Measurements from ENCODE around the gene RAB3IL1. TPM values are rescaled to one million over a fixed set of nuclear protein-coding genes. Genes with fewer than 3 reads are reported as not detected.
A peak's percentile ranks its signal among the peaks of the same experiment; 100 is the strongest.

The RAB3IL1 gene
- total RNA-seq, 1 donor from 2014 or later = 0.88 TPM

DNA sequence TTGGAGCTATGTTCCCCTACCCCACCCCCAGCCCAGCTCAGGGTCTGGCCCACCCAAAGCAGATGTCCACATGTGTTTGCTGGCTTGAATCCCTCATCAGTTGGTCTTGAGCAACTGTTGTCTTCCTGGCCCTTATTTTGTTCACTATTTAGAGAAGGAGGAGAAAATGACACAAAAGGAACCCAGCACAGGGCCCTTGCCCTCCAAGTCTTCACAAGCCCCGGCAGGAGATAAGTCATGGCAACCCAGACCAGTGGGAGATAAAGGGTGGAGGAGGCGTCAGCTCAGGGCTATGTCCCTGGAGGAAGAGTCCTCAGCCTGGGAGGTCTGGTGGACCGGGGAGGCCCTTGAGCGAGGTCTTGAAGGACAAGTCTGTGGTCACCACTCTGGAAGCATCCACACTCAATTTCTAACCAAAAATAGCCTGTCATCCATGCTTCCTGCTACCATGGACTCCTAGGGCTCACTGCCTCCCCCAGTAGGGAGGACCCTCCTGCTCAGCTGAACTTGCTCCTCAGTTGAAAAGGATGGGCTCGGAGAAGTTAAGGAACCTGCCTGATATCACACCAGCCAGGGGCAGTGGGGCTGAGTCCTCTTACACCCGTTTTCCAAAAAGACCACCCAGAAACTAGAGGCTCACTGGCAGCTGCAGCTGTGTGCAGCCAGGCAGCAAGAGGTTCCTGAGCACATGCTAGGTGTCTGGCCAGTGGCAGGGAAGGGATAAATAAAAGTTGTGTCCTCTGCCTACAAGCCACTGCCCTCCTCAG, 1.8 kb upstream of the RAB3IL1 start:
- ATAC-seq = no peak

- no peak for ATAC-seq
Measured at GRCh38 chr11:61918251-61918937, 1.0 kb upstream of the RAB3IL1 start.

DNA sequence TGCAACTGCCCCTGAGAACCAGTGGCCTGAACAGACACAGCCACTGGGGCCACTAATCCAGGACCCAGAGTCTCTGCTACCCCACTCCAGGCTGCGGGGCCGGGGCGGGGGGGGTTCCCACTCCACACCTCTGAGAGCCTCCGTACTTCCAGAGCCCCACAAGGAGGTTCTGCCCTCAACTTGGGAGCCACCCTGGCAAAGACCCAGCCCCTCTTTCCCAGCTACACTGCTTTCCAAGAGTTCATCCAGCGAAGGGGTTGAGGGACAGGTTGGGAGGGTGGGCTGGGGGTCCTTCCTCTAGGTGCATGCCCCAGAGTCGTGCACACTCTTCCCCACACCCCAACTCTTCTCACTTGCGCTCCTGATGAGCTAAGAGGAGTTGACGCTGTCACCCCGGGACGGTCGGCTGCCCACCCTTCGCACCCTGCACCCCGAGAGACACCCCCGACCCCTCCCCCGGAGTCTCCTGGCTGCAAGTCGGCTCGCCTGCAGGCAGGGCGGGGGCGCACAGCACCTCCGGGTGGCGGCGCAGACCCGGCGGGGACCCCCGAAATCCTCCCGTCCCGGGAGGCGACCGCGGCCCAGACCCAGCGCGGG, 531 bp downstream of the RAB3IL1 start:
- no peak for ATAC-seq

DNA sequence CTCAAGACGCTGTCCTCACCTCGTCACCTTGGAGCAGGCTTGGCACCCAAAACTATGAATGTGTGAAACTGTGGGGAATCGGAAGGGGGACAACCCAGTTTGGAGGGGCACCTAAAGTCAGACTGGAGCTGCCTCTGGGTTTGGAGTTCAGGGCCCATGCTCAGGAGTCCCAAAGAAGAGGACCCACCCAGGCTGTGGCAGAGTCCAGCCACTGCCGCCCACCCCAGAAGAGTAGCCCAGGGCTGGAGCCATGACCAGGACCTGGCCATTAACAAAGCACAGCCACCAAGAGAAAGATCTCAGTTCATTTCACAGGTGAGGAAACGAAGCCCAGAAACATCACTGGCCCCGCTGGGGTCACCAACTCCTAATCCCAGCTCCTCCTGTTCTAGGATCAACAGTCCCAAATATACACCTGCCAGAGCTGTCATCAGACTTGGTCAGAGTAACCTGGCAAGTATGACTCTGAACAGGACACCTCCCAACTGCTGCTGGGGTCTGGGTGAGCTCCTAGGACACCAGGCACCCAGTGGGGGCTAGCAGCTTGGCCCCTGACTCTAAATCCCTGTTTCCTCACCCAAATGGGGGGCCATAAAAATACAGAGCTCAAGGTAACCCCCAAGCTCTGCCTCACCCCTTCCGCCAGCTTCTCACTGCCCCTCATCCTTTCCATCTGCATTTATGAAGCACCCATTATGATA, 2.7 kb downstream of the RAB3IL1 start:
- ATAC-seq = no peak

- ATAC-seq = no peak
Measured at GRCh38 chr11:61913699-61914395, 3.5 kb downstream of the RAB3IL1 start.

DNA sequence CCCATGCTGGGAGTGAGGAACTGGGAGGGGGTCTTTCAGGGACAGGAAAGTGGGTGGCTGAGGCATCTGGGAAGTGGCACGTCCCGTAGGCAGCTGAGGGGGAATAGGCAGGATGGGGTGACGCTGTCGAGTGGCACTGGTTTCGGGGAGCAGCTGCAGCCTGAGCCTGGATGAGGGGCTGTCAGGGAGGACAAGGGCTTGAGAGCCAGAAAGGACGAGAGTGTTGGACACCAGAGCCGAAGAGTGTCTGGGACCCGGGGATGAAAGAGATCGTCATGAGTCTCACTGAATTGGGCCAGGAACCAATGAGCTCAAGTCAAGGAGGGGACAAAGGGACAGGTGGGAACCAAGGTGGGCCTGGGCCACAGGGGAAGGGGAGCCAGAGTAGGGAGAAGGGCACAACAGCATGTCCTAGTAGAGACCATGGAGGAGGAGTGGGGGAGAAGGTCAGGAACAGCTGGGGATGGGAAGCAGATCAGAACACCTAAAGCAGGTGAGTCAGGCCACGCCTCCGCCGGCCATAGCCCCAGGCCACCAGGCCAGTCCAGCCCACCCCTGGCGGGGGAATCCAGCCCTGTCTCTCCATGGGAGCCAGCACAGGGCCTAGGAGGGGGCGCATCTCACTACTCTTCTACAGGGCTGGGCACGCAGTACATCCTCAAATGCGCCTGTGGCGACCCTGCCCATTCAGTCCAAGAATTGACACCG, 4.2 kb downstream of the RAB3IL1 start:
- no peak for ATAC-seq

DNA sequence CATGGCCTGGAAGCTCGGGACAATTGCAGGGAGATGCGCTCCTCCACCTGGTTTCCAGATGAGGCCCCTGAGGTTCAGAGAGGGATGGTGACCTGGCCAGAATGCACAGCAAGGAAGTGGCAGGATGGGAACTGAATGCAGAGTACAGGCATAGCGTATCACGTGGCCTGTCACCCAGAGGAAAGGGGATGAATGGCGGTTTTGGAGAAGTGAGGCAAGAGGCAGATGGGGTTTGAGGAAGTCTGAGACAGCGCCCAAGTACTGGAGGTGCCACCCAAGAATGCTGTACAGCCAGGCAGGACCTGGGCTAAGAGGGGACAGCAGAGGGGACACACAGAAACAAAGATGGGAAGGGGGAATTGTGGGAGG, 4.9 kb downstream of the RAB3IL1 start:
- ATAC-seq = no peak

DNA sequence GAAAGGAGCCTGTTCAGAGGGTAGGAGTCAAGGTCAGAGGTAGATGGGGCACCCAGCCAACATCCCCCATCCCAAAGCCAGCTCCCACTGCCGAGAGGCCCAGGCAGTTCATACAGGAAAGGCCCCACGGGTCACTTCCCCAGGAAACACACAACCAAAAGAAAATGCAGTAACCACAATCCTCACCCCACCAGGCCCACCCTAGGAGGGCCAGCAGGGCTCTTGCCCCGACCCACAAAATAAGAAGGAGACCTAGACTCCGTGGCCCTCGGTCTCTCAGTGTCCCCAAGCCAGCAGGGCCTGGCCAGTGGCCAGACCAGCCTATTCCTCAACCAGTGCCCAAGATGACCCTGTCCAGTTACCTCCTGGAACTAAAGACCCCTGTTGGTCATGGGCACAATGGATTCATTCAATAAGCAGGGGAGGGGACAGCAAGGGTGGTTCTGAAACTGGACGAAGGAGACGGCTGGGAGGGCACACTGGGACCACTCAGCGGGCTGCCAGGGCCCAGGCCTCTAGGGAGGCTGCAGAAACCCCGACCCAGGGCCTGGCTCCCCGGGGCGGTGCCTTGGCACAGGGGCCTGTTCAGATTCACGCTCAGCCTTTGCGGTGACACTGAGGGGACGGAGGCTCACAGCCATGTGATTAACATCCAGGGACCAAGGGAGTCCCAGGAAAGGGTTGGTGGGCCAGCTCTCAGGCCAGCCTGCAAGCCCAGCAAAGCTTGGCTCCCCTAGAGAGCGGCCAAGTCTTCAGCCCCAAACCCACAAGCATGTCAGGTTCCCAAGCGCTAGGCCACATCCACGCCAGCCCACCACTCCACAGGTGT, 5.5 kb downstream of the RAB3IL1 start:
- ATAC-seq = no peak

- ATAC-seq = no peak
Measured at GRCh38 chr11:61911128-61911700, 6.2 kb downstream of the RAB3IL1 start.

DNA sequence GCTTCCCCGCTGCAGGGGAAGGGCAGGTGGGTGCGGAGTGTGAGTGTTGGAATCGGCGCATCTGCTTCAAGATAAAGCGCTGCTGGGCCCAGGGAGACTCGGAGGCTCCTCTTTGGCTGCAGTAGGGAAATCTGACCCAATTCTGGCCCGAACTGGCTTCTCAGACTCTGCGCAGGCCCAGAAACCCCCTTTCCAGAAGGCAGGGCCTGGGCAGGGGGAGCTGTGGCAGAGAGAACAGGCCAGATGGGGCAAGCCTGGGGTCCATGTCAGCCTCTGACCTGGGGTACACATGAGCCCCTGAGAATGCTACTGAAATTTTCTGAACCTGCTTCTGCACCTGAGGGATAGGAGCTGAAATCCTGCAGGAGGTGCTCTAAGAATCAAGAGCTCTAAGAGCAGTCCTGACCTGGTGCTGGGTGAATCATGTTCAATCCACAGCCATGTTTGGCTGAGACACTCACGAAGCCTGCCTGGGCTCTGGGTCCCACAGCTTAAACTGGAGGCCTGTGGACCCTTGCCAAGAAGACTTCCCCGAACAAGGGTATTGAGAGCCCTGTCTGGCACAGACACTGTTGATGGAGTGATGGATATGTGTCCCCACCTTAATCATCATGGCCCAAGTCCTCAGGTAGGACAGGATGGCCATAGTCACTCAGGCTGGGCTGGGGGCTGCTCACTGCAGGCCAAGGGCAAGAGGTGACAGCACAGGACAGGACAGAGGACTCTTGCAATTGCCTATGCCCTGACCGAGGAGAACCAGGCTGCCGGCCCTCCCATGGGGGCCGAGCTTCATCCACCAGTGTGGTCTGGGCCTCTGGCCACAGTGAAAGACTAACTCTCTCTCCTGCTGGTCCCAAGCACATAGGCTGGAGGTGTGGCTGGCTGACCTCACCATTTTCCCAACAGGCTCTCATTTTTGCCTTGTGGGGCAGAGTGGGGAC, 6.9 kb downstream of the RAB3IL1 start:
- no peak for ATAC-seq

DNA sequence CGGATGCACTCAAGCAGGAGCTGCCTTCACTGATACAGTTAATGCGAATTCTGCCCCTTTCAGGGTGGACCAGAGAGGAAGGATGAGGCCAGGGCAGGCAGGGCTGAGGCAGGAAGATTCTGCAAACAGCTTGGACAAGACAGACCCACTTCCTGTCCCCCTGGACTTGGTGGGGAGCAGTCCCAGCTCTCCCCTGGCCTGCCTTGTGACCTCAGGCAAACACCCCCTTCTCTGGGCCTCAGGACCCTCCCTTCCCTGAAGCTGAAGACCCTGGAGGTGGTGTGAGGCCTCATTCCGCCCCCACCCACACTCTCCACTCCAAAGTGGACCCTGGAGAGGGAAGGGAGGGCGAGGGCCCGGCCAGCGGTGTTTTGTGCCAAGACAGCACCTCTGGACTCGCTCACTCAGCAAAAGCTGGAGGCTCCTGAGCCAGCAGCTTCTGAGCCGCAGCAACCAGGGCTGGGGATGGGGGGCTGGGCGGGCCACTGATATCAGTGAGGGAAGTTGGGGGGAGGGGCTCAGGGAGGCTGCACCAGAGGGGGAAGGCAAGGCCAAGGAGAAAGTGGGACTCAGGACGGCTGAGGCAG, 8.5 kb downstream of the RAB3IL1 start:
- no peak for ATAC-seq

GRCh38 chr11:61907871-61908729, 9.3 kb downstream of the RAB3IL1 start:
- no peak for ATAC-seq

DNA sequence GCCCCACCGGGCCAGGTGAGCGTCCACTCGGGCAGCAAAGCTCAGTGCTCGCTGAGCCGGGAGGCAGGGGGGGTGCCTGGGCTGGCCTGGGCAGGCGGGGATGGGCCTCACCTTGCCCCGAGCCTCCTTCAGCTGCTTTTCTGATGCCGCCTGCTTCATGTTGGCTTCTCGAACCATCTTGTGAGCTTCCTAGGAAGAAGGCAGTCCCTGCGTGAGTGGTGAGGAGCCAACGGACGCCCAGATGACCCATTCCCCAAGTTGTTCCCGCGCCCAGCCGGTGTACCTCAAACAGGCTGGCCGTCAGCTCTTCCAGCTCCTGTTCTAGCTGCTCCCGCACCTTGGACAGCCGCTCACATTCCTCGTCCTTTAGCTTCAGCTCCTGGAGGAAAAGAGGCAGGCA, 10.1 kb downstream of the RAB3IL1 start:
- no peak for ATAC-seq

GRCh38 chr11:61906522-61906909, 10.8 kb downstream of the RAB3IL1 start:
- ATAC-seq = no peak

- no peak for ATAC-seq
Measured at GRCh38 chr11:61905801-61906521, 11.4 kb downstream of the RAB3IL1 start.

DNA sequence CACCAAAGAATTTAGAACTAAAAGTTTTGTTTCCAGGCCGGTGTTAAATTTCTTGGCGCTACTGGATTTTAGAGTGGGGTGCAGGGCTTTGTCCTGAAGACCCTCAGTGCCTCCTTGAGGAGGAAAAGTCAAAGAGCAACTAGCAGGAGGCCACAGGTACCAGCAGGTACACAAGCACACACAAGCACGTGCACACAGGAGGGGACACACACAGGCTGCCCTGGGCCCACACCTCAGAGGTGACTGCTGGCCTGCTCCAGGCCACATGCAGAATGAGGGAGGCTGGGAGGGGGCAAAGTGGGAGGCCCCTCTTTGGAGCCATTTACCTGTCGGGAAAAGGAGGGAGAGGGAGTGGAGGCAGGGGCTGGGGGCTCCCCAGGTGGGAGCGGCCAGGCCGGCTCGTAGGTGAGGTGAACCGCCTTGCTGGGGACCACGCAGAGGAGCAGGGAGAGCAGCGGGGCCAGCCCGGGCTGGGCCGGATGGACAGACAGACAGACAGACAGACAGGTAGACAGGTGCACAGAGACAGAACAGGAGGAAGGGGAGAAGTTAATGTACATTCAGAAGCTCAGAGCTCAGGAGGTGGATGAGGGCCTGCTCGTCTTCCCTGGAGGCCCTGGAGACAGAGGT, 12.2 kb downstream of the RAB3IL1 start:
- ATAC-seq = no peak

GRCh38 chr11:61904539-61905048, 12.8 kb downstream of the RAB3IL1 start:
- peak; percentile 19 for ATAC-seq
